GM19240 (cell line): Measurements from ENCODE around the gene BCLAF1.
A peak's percentile ranks its signal among the peaks of the same experiment; 100 is the strongest.

Source experiments
- DNase-seq: peaks from one replicate; pipeline ENCODE4 v3.0.0; 2011; ENCODE audit warnings: low spot score; ENCODE audit not compliant: insufficient read length

The BCLAF1 gene, protein sequence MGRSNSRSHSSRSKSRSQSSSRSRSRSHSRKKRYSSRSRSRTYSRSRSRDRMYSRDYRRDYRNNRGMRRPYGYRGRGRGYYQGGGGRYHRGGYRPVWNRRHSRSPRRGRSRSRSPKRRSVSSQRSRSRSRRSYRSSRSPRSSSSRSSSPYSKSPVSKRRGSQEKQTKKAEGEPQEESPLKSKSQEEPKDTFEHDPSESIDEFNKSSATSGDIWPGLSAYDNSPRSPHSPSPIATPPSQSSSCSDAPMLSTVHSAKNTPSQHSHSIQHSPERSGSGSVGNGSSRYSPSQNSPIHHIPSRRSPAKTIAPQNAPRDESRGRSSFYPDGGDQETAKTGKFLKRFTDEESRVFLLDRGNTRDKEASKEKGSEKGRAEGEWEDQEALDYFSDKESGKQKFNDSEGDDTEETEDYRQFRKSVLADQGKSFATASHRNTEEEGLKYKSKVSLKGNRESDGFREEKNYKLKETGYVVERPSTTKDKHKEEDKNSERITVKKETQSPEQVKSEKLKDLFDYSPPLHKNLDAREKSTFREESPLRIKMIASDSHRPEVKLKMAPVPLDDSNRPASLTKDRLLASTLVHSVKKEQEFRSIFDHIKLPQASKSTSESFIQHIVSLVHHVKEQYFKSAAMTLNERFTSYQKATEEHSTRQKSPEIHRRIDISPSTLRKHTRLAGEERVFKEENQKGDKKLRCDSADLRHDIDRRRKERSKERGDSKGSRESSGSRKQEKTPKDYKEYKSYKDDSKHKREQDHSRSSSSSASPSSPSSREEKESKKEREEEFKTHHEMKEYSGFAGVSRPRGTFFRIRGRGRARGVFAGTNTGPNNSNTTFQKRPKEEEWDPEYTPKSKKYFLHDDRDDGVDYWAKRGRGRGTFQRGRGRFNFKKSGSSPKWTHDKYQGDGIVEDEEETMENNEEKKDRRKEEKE

DNA sequence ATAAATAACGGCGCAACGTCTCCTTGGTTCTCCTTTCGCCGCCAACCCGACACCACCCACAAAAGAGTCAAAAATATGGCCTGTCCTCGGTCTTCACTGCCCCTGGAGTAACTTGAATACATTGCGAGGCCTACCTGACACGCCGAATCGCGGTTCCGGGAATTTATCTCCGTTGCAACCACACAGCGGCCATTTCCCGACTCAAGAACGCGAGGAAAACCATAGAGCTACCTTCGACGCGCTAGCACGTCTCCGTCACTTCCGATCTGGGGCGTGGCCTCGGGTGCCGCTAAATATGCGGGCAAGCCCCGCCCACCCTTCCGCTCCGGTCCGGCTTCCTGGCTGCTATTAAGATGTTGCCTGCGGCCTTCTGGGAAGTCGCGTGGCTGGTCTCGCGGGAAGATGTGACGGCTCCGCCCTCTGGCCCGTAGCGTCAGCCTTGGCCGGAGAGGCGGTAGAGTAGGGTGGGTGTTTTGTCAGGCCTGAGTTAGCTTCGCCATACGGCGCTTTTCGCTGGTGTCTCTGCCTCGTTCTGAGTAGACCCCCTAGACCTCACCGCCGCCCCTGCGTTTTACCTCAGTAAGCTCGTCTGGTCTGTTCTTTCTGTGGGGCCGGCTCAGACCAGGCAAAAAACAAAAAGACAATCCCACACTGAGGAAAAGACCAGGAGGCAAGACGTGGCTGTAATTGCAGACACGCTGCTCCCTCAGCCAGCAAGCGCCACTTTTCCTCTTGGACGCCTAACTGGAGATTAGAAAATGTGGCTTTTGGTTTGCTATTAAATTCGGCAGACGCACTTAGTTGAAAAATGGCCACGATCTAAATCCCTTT lies at the start of gene BCLAF1:
Gene BCLAF1, minus strand, starts transcription at position 268 of the 831 bp plus-strand sequence. CDS start 9,980 bp downstream, outside the sequence.
- DNase-seq = peak; percentile 69

GRCh38 chr6:136338486-136338885 lies 48.8 kb upstream of the BCLAF1 start:
- no peak for DNase-seq

- DNase-seq = no peak
Measured at GRCh38 chr6:136337606-136338005, 48.0 kb upstream of the BCLAF1 start.

DNA sequence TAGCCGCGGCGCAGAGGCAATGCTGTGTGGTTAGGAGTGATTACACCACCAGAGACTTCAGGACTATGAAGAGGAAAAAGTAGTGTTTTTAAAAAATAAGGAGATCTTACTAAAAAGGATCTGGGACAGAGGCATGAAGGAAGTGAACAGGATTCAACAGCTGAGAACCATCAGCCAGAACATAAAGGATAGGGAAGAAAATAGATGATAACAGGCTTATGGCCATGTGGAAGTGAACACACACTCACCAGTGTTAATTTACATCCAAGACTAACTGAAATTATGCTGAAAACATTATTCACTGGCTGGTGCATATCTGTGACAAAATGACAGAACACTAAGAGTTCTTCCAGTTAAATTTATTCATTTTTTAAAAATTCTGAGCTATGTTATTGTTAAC lies 47.5 kb upstream of the BCLAF1 start:
- DNase-seq = no peak

GRCh38 chr6:136335736-136336363 lies 46.2 kb upstream of the BCLAF1 start:
- no peak for DNase-seq

- no peak for DNase-seq
Measured at GRCh38 chr6:136334853-136335252, 45.2 kb upstream of the BCLAF1 start.

DNA sequence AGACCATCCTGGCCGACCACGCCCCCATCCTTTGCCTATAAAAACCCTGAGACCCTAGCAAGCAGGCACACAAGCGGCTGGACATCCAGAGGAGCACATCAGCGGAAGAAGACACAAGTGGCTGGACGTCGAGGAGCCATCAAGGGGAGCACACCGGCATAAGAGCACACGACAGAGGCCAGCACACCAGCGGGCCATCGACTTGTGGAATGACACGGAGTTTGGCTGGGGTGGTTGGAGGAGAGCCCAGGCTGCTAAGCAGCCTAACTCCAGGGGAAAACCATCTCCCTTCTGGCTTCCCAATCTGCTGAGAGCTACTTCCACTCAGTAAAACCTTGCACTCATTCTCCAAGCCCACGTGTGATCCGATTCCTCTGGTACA lies 44.8 kb upstream of the BCLAF1 start:
- no peak for DNase-seq

GRCh38 chr6:136333824-136334464 lies 44.3 kb upstream of the BCLAF1 start:
- DNase-seq = no peak

DNA sequence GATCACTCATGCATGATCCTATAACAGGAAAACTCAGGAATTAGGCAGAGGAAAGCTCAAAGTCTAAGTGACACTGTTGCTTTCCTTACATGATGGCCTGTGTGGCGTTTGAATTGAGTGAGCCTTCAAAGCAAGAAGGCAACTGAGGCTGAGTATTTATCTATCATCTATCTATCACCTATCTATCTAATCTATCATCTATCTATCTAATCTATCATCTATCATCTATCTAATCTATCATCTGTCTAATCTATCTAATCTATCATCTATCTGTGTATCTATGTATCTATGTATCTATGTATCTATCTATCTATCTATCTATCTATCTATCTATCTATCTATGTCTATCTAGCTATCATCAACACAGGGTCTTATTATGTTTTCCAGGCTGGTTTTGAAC lies 41.8 kb upstream of the BCLAF1 start:
- DNase-seq = no peak

DNA sequence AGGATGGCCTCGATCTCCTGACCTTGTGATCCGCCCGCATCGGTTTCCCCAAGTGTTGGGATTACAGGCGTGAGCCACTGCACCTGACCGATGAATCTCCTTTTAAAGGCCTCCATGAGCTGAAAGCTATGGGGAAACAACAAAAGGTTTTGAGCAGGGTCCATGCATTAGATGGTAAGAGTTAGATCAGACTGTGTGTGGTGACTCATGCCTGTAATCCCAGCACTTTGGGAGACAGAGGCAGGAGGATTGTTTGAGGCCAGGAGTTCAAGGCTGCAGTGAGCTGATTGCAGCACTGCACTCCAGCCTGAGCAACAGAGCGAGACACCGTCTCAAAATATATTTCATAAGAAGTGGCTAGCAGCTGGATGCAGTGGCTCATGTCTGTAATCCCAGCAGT lies 41.0 kb upstream of the BCLAF1 start:
- no peak for DNase-seq

DNA sequence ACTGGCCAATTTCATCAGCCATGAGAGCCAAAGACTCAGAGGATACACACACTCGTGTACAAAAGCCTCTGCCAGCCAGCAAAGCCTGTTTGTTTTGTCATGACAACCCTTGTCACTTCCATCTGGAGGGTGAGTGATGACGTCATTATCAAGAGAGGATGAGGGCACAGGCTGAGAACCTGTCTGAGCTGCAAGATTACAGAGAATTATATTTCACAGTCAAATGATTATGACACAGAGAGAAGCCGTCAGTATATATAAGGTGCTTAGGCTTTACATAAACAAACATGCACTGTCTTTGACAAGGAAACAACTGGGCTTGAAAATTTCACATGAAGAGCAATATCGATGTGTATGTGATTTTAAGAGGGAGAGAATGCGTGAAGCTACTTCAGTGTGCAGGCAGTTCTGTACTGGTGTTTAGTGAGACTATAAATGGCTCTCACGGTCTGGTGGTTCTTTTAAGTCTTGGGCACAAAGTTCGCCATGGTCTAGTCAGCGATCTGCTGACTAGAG lies 36.5 kb upstream of the BCLAF1 start:
- DNase-seq = no peak

DNA sequence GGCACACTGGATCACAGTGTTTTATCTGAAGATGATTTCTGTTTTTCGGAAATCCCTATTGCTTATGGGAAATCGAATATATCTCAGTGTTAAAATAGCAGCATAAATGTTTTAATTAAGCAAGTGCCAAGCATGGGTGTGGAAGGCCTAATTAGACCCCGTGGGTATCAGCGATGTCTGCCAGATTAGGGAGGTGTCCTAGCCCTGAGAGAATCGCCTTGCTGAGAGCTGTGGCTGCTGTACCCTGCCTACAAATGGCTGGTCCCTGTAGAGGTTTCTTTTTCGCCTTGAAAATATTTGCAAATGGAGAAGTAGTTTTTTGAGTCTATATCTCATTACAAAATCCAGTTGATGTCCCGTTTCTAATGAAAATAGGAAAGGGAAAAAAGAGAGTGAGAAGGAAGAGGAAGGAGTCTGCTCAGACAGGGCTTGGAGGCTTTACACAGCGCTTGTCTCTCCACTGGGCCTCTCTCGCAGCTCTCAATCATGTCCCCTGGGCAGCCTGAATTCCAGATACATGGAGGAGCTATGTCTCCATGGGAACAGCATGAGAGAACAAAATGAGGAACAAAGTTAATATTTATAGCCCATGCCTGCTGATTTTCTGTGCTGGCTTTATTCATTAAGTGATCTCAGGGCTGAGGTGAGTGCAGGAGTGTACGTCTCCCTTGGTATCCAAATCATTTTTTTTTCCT lies 35.2 kb upstream of the BCLAF1 start:
- no peak for DNase-seq

- no peak for DNase-seq
Measured at GRCh38 chr6:136323431-136324112, 33.9 kb upstream of the BCLAF1 start.

- DNase-seq = no peak
Measured at GRCh38 chr6:136319732-136320131, 30.1 kb upstream of the BCLAF1 start.

DNA sequence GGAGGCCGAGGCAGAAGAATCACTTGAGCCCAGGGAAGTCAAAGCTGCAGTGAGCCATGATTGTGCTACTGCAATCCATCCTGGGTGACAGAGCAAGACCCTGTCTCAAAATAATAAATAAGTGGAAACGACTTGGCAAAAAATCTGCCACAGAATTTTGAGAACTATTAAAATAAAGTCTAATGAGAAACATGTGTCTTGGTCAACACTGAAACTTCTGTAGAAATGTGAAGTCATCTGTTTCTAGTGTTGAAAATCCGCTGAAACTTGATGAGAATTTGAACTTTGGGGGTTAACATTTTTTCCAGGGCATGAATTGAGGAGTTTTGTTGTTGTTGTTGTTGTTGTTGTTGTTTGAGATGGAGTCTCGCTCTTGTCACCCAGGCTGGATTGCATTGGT lies 29.0 kb upstream of the BCLAF1 start:
- no peak for DNase-seq

GRCh38 chr6:136317971-136318370 lies 28.3 kb upstream of the BCLAF1 start:
- DNase-seq = no peak

GRCh38 chr6:136317021-136317694 lies 27.5 kb upstream of the BCLAF1 start:
- DNase-seq = peak; percentile 26

GRCh38 chr6:136315594-136315993 lies 25.9 kb upstream of the BCLAF1 start:
- DNase-seq = no peak

- DNase-seq = no peak
Measured at GRCh38 chr6:136312975-136313374, 23.3 kb upstream of the BCLAF1 start.
